ENCODE data around the gene HERPUD2.
A peak's percentile ranks its signal among the peaks of the same experiment; 100 is the strongest.
"Not testable (repeated sequence)": the region's sequence is repeated elsewhere in the genome, so short reads cannot be mapped to it uniquely, and the experiment has no call there.

The HERPUD2 gene

DNA sequence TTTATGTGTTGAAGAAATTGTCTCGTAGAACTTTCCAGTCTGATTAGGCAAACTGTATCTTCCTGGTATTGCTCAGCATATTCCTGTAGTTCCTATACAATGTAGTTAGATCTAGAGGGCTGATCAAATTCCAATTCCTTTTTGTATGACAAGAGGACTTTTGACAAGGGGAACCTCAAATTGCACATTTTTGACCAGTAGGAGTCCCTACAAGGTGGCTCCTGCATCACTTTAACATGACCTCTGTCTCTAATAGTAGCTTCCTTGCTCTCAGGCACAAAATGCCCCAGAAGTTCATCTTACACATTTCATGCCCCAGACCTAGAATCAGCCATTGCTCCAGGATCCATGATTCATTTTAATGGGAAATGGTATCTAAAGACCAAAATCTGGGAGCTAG is 18.7 kb downstream of the HERPUD2 start:
- DNase-seq = no peak

GRCh38 chr7:35670856-35671569 is 23.9 kb downstream of the HERPUD2 start:
- DNase-seq = no peak

DNA sequence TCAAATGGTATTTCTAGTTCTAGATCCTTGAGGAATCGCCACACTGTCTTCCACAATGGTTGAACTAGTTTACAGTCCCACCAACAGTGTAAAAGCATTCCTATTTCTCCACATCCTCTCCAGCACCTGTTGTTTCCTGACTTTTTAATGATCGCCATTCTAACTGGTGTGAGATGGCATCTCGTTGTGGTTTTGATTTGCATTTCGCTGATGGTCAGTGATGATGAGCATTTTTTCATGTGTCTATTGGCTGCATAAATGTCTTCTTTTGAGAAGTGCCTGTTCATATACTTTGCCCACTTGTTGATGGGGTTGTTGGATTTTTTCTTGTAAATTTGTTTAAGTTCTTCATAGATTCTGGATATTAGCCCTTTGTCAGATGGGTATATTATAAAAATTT is 34.5 kb downstream of the HERPUD2 start:
- DNase-seq = not testable (repeated sequence)

DNA sequence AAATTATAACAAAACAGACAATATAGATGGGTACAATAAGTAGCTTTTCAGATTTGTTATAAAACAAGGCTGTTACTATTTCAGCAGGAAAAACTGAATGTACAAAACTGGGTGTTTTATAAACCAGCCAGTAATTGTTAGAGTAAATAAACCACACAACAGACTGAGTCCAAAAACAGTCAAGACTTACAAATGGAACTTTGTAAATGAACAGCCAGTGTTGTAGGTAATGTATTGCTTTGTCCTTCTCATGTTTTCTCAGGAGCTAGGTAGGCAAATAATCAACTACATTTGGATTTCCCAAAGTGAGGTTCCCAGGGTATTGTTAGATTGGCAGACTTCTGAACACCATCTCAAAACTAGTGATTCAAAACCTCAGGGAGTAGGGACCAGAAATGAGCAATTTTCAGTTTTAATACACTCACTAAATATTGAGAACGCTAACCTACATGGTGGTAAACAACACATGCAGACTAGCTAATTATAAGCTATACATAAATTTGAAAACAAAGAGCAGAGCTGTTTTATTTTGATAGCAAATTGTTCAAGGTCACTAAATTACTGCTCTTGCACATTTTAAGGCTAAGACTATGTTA is 36.2 kb downstream of the HERPUD2 start:
- DNase-seq = no peak

DNA sequence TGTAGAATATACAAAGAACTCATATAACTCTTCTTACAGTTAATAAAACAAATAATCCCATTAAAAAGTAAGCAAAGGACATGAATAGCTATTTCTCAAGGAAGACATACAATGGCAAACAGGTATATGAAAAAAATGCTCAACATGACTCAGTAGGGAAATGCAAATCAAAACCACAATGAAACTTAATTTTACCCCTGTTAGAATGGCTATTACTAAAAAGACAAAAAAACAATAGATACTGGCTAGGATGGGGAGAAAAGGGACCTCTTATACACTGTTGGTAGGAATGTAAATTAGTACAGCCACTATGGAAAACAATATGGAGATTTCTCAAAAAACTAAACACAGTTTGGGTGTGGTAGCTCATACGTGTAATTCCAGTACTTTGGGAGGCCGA is 37.8 kb downstream of the HERPUD2 start:
- DNase-seq = no peak

DNA sequence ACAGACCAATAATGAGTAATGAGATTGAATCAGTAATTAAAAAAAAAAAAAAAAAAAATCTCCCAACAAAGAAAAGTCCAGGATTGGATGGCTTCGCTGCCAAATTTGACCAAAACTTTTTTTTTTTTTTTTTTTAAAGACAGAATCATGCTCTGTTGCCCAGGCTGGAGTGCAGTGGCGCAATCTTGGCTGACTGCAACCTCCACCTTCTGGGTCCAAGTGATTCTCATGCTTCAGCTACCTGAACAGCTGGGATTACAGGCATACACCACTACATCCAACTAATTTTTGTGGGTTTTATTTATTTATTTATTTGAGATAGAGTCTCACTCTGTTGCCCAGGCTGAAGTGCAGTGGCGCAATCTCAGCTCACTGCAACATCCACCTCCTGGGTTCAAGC is 40.4 kb downstream of the HERPUD2 start:
- not testable (repeated sequence) for DNase-seq

- peak in 1 of 2 donors; percentile 7 for DNase-seq
Measured at GRCh38 chr7:35652124-35652523, 42.8 kb downstream of the HERPUD2 start.

DNA sequence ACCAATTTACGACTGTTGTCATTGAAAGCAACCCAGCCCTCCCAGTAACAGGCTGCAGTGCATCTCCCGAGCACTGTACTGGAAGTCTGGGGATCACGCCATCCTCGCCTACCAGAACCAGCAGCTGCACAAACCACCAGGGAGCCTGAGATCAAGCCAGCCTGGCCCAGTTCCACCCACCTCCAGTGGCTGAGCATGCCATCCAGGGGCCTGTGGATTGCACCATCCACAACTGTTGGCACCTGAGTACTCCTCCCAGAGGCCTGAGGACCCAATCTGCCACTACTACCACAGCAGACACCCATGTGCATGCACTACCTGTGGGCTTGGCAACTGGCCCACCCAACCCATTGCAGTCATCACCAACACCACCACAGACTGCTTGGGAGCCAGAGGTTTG is 44.2 kb downstream of the HERPUD2 start:
- no peak for DNase-seq

DNA sequence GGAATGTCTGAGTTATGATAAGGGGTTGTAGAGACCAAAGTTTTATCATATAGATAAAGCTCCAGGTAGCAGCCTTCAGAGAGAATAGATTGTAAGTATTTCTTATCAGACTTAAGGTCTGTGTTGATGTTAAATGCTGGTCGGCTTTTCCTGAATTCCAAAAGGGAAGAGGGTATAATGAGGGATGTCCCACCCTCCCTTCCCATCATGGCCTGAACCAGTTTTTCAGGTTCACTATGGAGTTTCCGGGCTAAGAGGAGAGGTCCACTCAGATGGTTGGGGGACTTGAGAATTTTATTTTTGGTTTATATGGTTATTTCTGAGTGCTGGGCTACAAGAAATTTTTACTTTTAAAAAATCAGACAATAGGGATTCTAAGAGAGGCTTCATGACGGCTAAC is 45.2 kb downstream of the HERPUD2 start:
- no peak for DNase-seq

- no peak for DNase-seq
Measured at GRCh38 chr7:35648367-35648766, 46.6 kb downstream of the HERPUD2 start.

GRCh38 chr7:35647171-35647574 is 47.8 kb downstream of the HERPUD2 start:
- no peak for DNase-seq

- no peak for DNase-seq
Measured at GRCh38 chr7:35646289-35647023, 48.5 kb downstream of the HERPUD2 start.

- DNase-seq = no peak
Measured at GRCh38 chr7:35645691-35646090, 49.2 kb downstream of the HERPUD2 start.

DNA sequence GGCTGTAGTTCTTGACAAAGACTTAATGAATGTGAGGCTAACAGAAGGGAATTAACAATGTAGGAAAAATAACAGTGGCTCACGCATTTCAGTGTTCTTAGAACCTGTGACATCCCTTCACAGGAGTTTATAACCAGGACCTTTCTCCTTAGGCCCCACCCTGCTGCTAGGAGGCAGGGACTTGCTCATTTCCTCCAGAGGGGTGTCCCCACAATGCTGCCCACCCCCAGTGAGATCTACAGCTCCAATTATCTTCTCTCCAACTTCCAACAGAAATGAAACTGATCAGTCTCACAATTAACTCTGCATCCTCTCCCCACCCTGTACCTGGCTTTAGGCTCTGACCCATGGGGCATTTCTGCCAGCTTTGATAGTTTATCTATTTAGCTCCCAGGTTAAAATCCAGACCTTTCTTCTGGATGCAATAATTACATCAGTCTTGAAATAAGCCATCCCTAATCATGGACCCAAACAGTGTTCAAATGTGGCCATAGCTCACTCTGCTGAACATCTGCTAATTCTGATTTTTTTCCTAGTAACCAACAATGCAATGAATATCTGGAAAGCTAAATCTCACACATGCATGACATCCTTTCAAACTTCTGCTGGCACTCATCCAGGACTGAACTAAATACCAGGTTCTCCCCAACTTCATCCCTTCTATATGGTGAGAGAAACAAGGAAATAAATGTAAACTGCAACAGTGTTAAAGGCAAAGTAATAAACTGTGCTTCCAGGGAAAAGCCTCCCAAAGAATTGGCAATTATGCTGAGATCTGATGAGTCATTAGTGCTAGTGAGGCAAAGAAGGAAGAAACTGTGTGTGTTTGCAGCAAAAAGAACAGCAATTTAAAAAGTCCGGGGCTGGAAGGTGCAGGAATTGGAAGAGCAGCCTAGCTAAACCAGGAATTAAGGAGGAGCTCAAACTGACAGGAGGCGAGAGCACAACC is 64.6 kb downstream of the HERPUD2 start:
- no peak for DNase-seq

GRCh38 chr7:35624299-35625186 is 70.4 kb downstream of the HERPUD2 start:
- DNase-seq = peak; percentile 12 to 32

GRCh38 chr7:35623381-35623780 is 71.6 kb downstream of the HERPUD2 start:
- DNase-seq = no peak

DNA sequence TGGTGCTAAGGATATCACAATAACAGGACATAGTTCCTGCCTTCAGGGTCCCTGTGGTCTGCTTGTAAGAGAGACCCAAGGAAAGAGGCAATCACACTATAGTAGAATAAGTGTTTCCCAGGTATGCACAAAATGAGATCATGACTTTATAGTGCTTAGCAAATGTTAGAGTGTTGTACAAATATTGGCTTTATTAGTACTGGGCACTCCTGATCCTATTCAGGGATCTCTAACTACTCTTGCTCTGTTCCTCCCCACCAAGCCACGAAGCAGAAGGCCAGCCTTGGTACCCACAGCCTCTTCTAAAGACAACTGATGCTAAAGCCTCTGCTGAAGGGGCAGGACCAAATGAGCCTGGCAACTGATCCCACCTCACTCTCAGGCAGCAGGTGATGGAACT is 75.1 kb downstream of the HERPUD2 start:
- no peak for DNase-seq

GRCh38 chr7:35617041-35617440 is 77.9 kb downstream of the HERPUD2 start:
- DNase-seq = no peak

DNA sequence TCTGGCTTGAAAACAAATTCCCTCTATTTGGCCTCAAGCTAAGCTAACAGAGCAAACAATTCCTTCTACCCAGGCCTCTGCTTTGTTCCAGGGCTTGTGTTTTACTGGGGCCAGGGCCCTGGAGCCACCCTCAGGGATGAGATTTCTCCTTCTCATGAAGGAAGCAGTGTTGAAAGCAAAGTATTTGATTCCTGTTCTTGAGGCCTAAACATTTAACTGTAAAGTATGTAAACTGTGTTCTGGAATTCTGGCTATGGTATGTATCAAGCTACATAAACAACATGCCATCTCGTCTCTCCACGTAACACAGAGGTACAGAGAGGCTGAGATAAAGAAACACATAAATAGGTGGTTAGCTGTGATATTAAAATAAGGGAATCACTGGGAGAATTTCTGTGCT is 81.8 kb downstream of the HERPUD2 start:
- no peak for DNase-seq

GRCh38 chr7:35605760-35606159 is 89.2 kb downstream of the HERPUD2 start:
- DNase-seq = no peak

- DNase-seq = no peak
Measured at GRCh38 chr7:35604595-35604994, 90.3 kb downstream of the HERPUD2 start.

DNA sequence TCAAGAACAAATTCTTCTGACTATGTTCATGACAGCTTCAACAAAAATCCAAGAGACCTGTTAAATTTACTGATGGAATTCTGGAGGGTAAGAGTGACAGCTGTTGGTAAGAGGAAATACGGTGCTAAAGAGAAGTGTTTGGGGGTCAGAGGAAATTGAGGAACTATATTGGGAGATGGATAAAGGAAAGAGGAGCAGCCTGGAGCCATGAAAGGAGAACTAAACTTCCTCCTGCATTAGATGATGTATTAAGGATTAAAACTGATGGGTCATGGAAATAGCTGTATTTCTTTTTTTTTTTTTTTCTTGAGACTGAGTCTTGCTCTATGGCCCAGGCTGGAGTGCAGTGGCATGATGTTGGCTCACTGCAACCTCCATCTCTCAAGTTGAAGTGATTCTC is 95.3 kb downstream of the HERPUD2 start:
- no peak for DNase-seq

Data from activated CD4-positive, alpha-beta T cell treated with anti-CD3 and anti-CD28 coated beads for 4 hours (primary cell).